GM13976 (cell line): ENCODE results near the gene SPON2.

Experiments
- DNase-seq: peaks from one replicate; pipeline ENCODE4 v3.0.0; 2012; ENCODE audit warnings: low spot score
- CTCF ChIP-seq: IDR thresholded peaks from 2 replicates; pipeline ENCODE4 v1.5.1; 2012; ENCODE audit warnings: borderline replicate concordance, mild to moderate bottlenecking; ENCODE audit not compliant: insufficient read depth; ENCODE audit errors: extremely low read depth, missing control alignments, control extremely low read depth
- in situ Hi-C: fragments of 300-500 bp; cut with MboI; formaldehyde crosslinking; loops from one replicate; pipeline ENCODE4 v1.12.0; 2022; ENCODE audit warnings: low sequenced_read_pairs, mixed read lengths, inconsistent platforms; ENCODE audit not compliant: unreplicated experiment

The SPON2 gene

GRCh38 chr4:1216869-1217294, 44.5 kb upstream of the SPON2 start:
- TF ChIP-seq CTCF = no peak
- in situ Hi-C loops = no loop called here
- peak; percentile 73 for DNase-seq

GRCh38 chr4:1216076-1216614, 43.8 kb upstream of the SPON2 start:
- no peak for DNase-seq
- in situ Hi-C loops = no loop called here
- no peak for TF ChIP-seq CTCF

GRCh38 chr4:1215141-1216075, 43.0 kb upstream of the SPON2 start:
- peak; percentile 71 for DNase-seq
- in situ Hi-C loops = no loop called here
- no peak for TF ChIP-seq CTCF

- DNase-seq = no peak
- no peak for TF ChIP-seq CTCF
- in situ Hi-C loops = no loop called here
These were observed 42.0 kb upstream of the SPON2 start for GRCh38 chr4:1214101-1215095.

GRCh38 chr4:1213336-1213995, 41.1 kb upstream of the SPON2 start:
- no peak for DNase-seq
- in situ Hi-C loops = no loop called here
- TF ChIP-seq CTCF = no peak
